Endothelial cell of umbilical vein (primary cell): Measurements from ENCODE around the gene ALX3. TPM values are rescaled to one million over a fixed set of nuclear protein-coding genes. Genes with fewer than 3 reads are reported as not detected.

Source experiments
- BruUV-seq: library from RNA; stranded (reverse); fragments of 400-500 nt; replicated peaks from 2 replicates; lab custom pipeline; 2021; lab: Mats Ljungman, UMichigan
- CTCF ChIA-PET: fragments of 300-600, 350-600 bp; sonication (Branson Sonifier 250); formaldehyde crosslinking; loops from one replicate; lab custom pipeline; 2021; ENCODE audit warnings: antibody characterized with exemption, inconsistent platforms; lab: Charles Lee
- POLR2A ChIA-PET: fragments of 300-600, 350-600 bp; sonication (Branson Sonifier 250); formaldehyde crosslinking; loops from one replicate; lab custom pipeline; 2021; ENCODE audit warnings: antibody characterized with exemption, inconsistent platforms; lab: Charles Lee
- DNase-seq: peaks from one replicate; pipeline ENCODE4 v3.0.0-alpha.2; 2011; ENCODE audit warnings: low read depth, low spot score
- FAIRE-seq: peaks from 2 replicates; lab custom pipeline; 2011; peaks lifted over from hg19 to GRCh38; lab: Jason Lieb, UNC
- H2AFZ ChIP-seq: 2 replicates; pipeline ENCODE4 v1.6.0; 2012; ENCODE audit warnings: low read depth, low read length, control low read depth, inconsistent platforms
- H3K27ac ChIP-seq: 2 replicates; pipeline ENCODE4 v1.5.1; 2011; ENCODE audit warnings: low read depth, mild to moderate bottlenecking, control low read depth, low read length, moderate library complexity; ENCODE audit not compliant: insufficient read depth
- H3K27me3 ChIP-seq, 2 experiments: 2 replicates each; pipeline versions ENCODE4 v1.6.0 to v1.6.1; 2011; ENCODE audit warnings: low read length in 2 of 2, mixed read lengths in 1 of 2; ENCODE audit not compliant: control insufficient read depth in 2 of 2, insufficient read depth in 2 of 2
- H3K36me3 ChIP-seq, 2 experiments: 2 replicates in 1 of 2; 3 replicates in 1 of 2; pipeline ENCODE4 v1.5.1; 2011; ENCODE audit warnings: low read length in 2 of 2, mild to moderate bottlenecking in 1 of 2, moderate library complexity in 1 of 2; ENCODE audit not compliant: control insufficient read depth in 2 of 2, insufficient read depth in 2 of 2; ENCODE audit errors: extremely low read depth in 1 of 2
- H3K4me1 ChIP-seq: 3 replicates; pipeline ENCODE4 v1.5.1; 2011; ENCODE audit warnings: mild to moderate bottlenecking, low read length; ENCODE audit not compliant: control insufficient read depth, insufficient read depth; ENCODE audit errors: extremely low read depth
- H3K4me2 ChIP-seq: 2 replicates; pipeline ENCODE4 v1.6.1; 2011; ENCODE audit warnings: low read length, control low read depth, mixed read lengths; ENCODE audit not compliant: insufficient read depth
- H3K4me3 ChIP-seq, 3 experiments: fragments of 200-600 bp in 1 of 3; sonication (generic), shearing (Covaris generic) in 1 of 3; replicated peaks in 1 of 3; 2 replicates each; pipeline ENCODE4 v1.5.1; 2011 to 2016; ENCODE audit warnings: control low read depth in 3 of 3, low read length in 3 of 3, mild to moderate bottlenecking in 2 of 3, inconsistent platforms in 1 of 3, low read depth in 1 of 3, moderate library complexity in 1 of 3; ENCODE audit not compliant: insufficient read depth in 1 of 3
- H3K79me2 ChIP-seq: 2 replicates; pipeline ENCODE4 v1.6.0; 2012; ENCODE audit warnings: low read length, inconsistent platforms; ENCODE audit not compliant: control insufficient read depth, insufficient read depth
- H3K9ac ChIP-seq: replicated peaks from 2 replicates; pipeline ENCODE3; 2011; ENCODE audit warnings: low read length, control low read depth; ENCODE audit not compliant: insufficient read depth; ENCODE audit errors: extremely low read depth
- H3K9me1 ChIP-seq: replicated peaks from 3 replicates; pipeline ENCODE4 v1.6.0; 2011; ENCODE audit warnings: mild to moderate bottlenecking, low read length; ENCODE audit not compliant: control insufficient read depth, insufficient read depth; ENCODE audit errors: extremely low read depth
- H3K9me3 ChIP-seq: replicated peaks from 2 replicates; pipeline ENCODE4 v1.5.1; 2012; ENCODE audit warnings: low read length, inconsistent platforms; ENCODE audit not compliant: control insufficient read depth, insufficient read depth
- H4K20me1 ChIP-seq: replicated peaks from 2 replicates; pipeline ENCODE3; 2011; ENCODE audit warnings: mild to moderate bottlenecking, low read length; ENCODE audit not compliant: control insufficient read depth, insufficient read depth; ENCODE audit errors: extremely low read depth
- EZH2 ChIP-seq: IDR thresholded peaks from 2 replicates; pipeline ENCODE4 v1.6.1; 2012; ENCODE audit warnings: borderline replicate concordance, low read depth, mild to moderate bottlenecking, moderate library complexity, low read length, inconsistent platforms; ENCODE audit not compliant: severe bottlenecking
- FOS ChIP-seq: IDR thresholded peaks from 2 replicates; pipeline ENCODE4 v1.6.1; 2011; ENCODE audit warnings: mild to moderate bottlenecking, low read length, moderate library complexity, borderline replicate concordance; ENCODE audit not compliant: insufficient read depth
- GATA2 ChIP-seq: IDR thresholded peaks from 2 replicates; pipeline ENCODE4 v1.7.0; 2011; ENCODE audit warnings: low read depth, mild to moderate bottlenecking, moderate library complexity, mixed read lengths, low read length; ENCODE audit not compliant: insufficient read length, insufficient read depth
- JUN ChIP-seq: IDR thresholded peaks from 2 replicates; pipeline ENCODE4 v1.6.1; 2011; ENCODE audit warnings: borderline replicate concordance, low read depth; ENCODE audit not compliant: insufficient read length, insufficient read depth
- MYC ChIP-seq: IDR thresholded peaks from one replicate; pipeline ENCODE4 v1.6.1; 2011; ENCODE audit warnings: mild to moderate bottlenecking, low read depth, low read length
- POLR2A ChIP-seq: IDR thresholded peaks from 2 replicates; pipeline ENCODE4 v1.6.1; 2012; ENCODE audit warnings: low read depth, mild to moderate bottlenecking, control low read depth, low read length
- POLR2AphosphoS5 ChIP-seq: IDR thresholded peaks from 2 replicates; pipeline ENCODE4 v1.6.1; 2012; ENCODE audit warnings: low read depth, mild to moderate bottlenecking, control low read depth, low read length, moderate library complexity; ENCODE audit not compliant: insufficient read depth
- dilution Hi-C: fragments of 300-500 bp; cut with MboI; formaldehyde crosslinking; loops from one replicate; pipeline ENCODE4 v1.15.0; 2019; ENCODE audit warnings: low sequenced_read_pairs; ENCODE audit not compliant: extremely low pct_ligation_motif_present
- intact Hi-C: fragments of 100-400 bp; cut with micrococcal nuclease; formaldehyde crosslinking; loops from one replicate; pipeline ENCODE4 v1.10.0; 2022
- polyA plus RNA-seq, 4 experiments: library from polyadenylated mRNA; depleted of rRNA in 3 of 4; stranded (reverse) in 3 of 4; unstranded in 1 of 4; fragments of >200 nt; gene quantifications; 2 replicates each; pipeline versions ENCODE4 v1.2.1 to v1.2.3, GENCODE V29; 2011 to 2012; ENCODE audit warnings: missing spikeins in 1 of 4
- total RNA-seq: library from RNA; stranded (reverse); gene quantifications from 2 replicates; pipeline ENCODE4 v1.2.3, GENCODE V29; 2021
- TF ChIP-seq, protein P1 (sequence below), 2 donors: IDR thresholded peaks; 1 replicate in 1 of 2; 2 replicates in 1 of 2; pipeline ENCODE4 v1.5.1; 2011; ENCODE audit warnings: low read length in 2 of 2, mild to moderate bottlenecking in 2 of 2, moderate library complexity in 2 of 2, control low read depth in 1 of 2, inconsistent platforms in 1 of 2, low read depth in 1 of 2; ENCODE audit not compliant: insufficient read depth in 1 of 2; ENCODE audit errors: extremely low read depth in 1 of 2
- TF ChIP-seq, protein P2 (sequence below): IDR thresholded peaks from 2 replicates; pipeline ENCODE4 v1.6.1; 2011; ENCODE audit not compliant: insufficient read depth, insufficient read length

Gene ALX3
- total and polyA plus RNA-seq, 2 donors (not counting 3 experiments of a cell fraction or from before 2014, with no cell fraction given) = not detected

DNA sequence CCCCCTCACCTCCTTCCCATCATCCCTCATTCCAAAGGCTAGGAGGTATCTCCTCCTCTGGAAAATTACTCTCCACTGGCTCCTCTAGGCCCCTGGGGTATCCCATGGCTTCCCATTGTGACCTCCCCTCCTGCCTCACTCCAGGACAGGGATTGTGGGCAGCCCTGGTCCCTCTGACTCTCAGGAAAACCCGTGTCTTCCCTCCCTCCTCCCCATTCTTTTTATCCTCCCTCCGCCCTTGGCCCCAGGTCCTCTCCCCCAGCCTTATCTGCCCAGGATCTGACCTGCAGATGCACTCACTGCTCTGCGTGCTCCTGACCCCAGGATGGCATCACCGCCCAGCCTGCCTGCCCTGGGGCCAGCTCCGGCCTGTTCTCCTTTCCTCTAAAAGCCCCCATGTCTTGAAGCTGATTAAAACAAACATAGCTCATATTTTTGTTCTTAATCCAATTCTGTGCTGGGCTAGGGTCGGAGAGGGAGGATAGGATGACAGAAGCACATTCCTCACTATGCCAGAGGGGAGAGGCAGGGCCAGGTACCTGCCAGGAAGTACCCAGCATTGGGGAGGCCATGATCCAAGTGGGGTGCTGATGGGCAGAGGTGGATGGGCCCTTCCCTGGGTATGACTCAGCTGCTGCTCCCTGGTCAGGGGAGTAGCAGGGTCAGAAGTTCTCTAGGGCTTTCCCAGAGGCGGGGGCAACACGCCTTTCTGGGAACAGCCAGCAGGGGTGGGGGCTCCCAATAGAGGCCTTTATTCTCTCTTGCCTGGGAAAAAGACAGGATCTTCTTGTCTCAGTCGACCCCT is 28.0 kb upstream of the ALX3 start:
- H4K20me1 ChIP-seq = no peaks in the 10 kb centered on the region
- TF ChIP-seq JUN = no peak
- no peak for TF ChIP-seq EZH2
- TF ChIP-seq POLR2A = no peak
- TF ChIP-seq POLR2AphosphoS5 = no peak
- no peak for TF ChIP-seq MYC
- no peak for TF ChIP-seq FOS
- TF ChIP-seq, protein P1, sequence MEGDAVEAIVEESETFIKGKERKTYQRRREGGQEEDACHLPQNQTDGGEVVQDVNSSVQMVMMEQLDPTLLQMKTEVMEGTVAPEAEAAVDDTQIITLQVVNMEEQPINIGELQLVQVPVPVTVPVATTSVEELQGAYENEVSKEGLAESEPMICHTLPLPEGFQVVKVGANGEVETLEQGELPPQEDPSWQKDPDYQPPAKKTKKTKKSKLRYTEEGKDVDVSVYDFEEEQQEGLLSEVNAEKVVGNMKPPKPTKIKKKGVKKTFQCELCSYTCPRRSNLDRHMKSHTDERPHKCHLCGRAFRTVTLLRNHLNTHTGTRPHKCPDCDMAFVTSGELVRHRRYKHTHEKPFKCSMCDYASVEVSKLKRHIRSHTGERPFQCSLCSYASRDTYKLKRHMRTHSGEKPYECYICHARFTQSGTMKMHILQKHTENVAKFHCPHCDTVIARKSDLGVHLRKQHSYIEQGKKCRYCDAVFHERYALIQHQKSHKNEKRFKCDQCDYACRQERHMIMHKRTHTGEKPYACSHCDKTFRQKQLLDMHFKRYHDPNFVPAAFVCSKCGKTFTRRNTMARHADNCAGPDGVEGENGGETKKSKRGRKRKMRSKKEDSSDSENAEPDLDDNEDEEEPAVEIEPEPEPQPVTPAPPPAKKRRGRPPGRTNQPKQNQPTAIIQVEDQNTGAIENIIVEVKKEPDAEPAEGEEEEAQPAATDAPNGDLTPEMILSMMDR (IDR thresholded peaks at IDR 0.05; ENCODE audit: extremely low read depth in 1 of 2, insufficient read depth in 1 of 2, low read depth in 1 of 2, low read length in 2 of 2) = no peak
- TF ChIP-seq, protein P2, sequence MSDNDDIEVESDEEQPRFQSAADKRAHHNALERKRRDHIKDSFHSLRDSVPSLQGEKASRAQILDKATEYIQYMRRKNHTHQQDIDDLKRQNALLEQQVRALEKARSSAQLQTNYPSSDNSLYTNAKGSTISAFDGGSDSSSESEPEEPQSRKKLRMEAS = no peak
- no peak for TF ChIP-seq GATA2
- no peaks in the 10 kb centered on the region for H3K9me3 ChIP-seq
- dilution Hi-C loops (no loop called here), intact Hi-C loops (no loop called here)
- DNase-seq = no peak
- no peak overlapping the region for H3K4me2 ChIP-seq
- H3K27ac ChIP-seq = no peak overlapping the region
- no peak overlapping the region for H3K4me3 ChIP-seq
- H3K4me1 ChIP-seq = no peaks in the 10 kb centered on the region
- no TSS peak for BruUV-seq
- H3K36me3 ChIP-seq = no peaks in the 10 kb centered on the region
- no peaks in the 10 kb centered on the region for H3K79me2 ChIP-seq
- H3K27me3 ChIP-seq = peaks cover 6 to 8% of the 10 kb centered on the region in 2 experiments
- no peak overlapping the region for H2AFZ ChIP-seq
- POLR2A ChIA-PET = no interaction called here
- FAIRE-seq = no peak
- CTCF ChIA-PET = interaction anchor here (0.7 to 13.7 kb wide), 3 partner anchors 7 to 16 kb away, joined by 4 to 272 read pairs (median 15); no protein-coding TSS in a partner anchor
- no peak overlapping the region for H3K9ac ChIP-seq
- H3K9me1 ChIP-seq = no peaks in the 10 kb centered on the region
